HEK293T (cell line): ENCODE data around the gene RNF123.

Source experiments
- BHLHE40 ChIP-seq: fragments of 450-650 bp; IDR thresholded peaks from 2 replicates; pipeline ENCODE4 v1.6.1; 2016; ENCODE audit warnings: mild to moderate bottlenecking, moderate library complexity, borderline replicate concordance
- CTBP1 ChIP-seq: fragments of 450-650 bp; IDR thresholded peaks from 2 replicates; pipeline ENCODE4 v1.6.1; 2016; ENCODE audit warnings: borderline replicate concordance
- ELF4 ChIP-seq: fragments of 450-650 bp; IDR thresholded peaks from 2 replicates; pipeline ENCODE4 v1.6.1; 2017; ENCODE audit warnings: antibody characterized with exemption
- FOXA1 ChIP-seq: fragments of 450-650 bp; IDR thresholded peaks from 2 replicates; pipeline ENCODE4 v1.6.1; 2016; ENCODE audit warnings: mild to moderate bottlenecking
- FOXM1 ChIP-seq: fragments of 450-650 bp; IDR thresholded peaks from 2 replicates; pipeline ENCODE4 v1.6.1; 2017; ENCODE audit warnings: mild to moderate bottlenecking, borderline replicate concordance
- HDGF ChIP-seq: fragments of 450-650 bp; IDR thresholded peaks from 2 replicates; pipeline ENCODE4 v1.6.1; 2017; ENCODE audit warnings: antibody characterized with exemption, borderline replicate concordance
- L3MBTL2 ChIP-seq: fragments of 450-650 bp; conservative IDR thresholded peaks from 2 replicates; pipeline ENCODE4 v1.6.1; 2016; ENCODE audit warnings: mild to moderate bottlenecking
- TARDBP ChIP-seq: fragments of 450-650 bp; IDR thresholded peaks from 2 replicates; pipeline ENCODE4 v1.6.1; 2016

DNA sequence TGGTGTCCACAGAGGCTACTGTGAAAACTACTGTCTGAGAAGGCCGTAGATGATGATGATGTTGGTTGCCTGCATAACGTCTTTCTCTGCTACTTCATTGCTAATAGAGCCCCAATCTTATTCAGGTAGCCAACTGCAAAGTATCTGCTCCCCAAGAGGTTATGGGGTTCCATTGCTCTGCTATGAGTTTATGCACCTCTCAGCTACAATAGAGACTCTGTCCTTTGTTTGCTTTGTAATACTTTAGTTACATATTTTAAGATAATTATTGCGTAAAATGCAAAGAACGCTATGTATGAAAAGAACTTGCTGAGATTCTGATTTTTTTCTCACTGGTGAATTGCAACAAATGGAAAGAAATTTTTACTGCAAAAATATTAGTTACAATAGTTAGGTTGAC lies 62.1 kb downstream of the RNF123 start:
- TF ChIP-seq BHLHE40: no peak
- TF ChIP-seq L3MBTL2: no peak
- TF ChIP-seq TARDBP: no peak
- no peak for TF ChIP-seq HDGF
- no peak for TF ChIP-seq FOXA1
- TF ChIP-seq FOXM1: no peak
- no peak for TF ChIP-seq ELF4
- no peak for TF ChIP-seq CTBP1
